AG10803 (cell line): ENCODE results near the gene CBL.

Experiments
- DNase-seq: peaks from one replicate; pipeline ENCODE4 v3.0.0; 2010; ENCODE audit warnings: low read depth
- H3K4me3 ChIP-seq: 2 replicates; pipeline ENCODE4 v1.5.1; 2011; ENCODE audit warnings: mild to moderate bottlenecking, low read length, control low read depth
- TF ChIP-seq, protein P1 (sequence below): conservative IDR thresholded peaks from 2 replicates; pipeline ENCODE4 v1.5.1; 2011; ENCODE audit warnings: mild to moderate bottlenecking, low read length, control low read depth, inconsistent platforms

Gene CBL

DNA sequence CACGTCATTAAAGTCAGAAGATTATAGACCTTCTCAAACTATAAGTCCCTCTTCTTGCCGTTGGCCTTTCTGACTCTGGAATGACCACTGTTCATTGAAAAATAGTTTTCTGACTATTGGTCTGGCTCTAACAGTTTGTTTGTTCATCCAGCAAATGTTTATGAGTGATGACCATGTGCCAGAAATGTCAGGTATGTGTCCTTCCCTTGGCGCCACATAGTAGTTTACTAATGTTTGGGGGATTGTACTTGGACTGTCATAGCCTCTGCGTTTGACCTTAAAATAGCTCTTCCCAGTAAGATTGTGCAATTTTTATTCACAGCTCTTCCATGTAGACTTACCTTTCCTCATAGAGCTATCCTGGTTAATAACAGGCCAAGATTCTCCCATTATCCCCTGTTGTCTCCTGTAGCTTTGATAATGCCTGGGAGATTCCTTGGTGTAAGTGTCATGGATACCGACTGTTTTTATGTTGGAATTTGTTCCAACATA is 97.1 kb downstream of the CBL start:
- no peak overlapping the region for H3K4me3 ChIP-seq
- TF ChIP-seq, protein P1, sequence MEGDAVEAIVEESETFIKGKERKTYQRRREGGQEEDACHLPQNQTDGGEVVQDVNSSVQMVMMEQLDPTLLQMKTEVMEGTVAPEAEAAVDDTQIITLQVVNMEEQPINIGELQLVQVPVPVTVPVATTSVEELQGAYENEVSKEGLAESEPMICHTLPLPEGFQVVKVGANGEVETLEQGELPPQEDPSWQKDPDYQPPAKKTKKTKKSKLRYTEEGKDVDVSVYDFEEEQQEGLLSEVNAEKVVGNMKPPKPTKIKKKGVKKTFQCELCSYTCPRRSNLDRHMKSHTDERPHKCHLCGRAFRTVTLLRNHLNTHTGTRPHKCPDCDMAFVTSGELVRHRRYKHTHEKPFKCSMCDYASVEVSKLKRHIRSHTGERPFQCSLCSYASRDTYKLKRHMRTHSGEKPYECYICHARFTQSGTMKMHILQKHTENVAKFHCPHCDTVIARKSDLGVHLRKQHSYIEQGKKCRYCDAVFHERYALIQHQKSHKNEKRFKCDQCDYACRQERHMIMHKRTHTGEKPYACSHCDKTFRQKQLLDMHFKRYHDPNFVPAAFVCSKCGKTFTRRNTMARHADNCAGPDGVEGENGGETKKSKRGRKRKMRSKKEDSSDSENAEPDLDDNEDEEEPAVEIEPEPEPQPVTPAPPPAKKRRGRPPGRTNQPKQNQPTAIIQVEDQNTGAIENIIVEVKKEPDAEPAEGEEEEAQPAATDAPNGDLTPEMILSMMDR = no peak
- DNase-seq = no peak

GRCh38 chr11:119305556-119306372 is 99.6 kb downstream of the CBL start:
- no peak for DNase-seq
- H3K4me3 ChIP-seq = no peak overlapping the region
- TF ChIP-seq, protein P1 = no peak

DNA sequence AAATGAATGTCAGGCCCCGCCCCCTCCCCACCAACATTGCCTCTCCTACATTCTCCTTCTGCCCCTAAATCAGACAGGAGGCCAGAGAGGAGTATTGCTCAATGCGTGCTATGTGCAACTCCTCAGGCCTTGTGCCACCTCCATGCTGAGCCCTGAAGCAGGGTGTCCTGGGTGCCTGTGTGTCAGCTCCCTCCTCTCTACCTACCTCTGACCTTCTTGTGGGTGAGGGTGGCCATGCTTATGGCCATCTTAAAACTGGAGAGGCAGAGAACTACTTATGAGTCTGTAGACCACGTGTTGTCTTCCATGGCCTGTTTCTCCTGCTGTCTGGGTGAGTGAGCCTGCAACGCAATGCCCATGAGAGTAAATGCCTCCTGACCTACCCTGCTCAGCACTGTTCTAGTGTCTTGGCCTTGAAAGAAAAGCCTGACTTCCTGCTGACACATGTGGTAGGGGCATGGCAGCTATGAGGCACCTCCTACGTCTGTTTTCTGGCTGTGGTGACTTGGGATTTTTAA is 100.3 kb downstream of the CBL start:
- peak; percentile 76 for DNase-seq
- no peak overlapping the region for H3K4me3 ChIP-seq
- TF ChIP-seq, protein P1 = no peak

- TF ChIP-seq, protein P1 = no peak
- DNase-seq = no peak
- H3K4me3 ChIP-seq = no peak overlapping the region
Measured at GRCh38 chr11:119307219-119307618, 101.1 kb downstream of the CBL start.

- DNase-seq = no peak
- H3K4me3 ChIP-seq = no peak overlapping the region
- TF ChIP-seq, protein P1 = no peak
Measured at GRCh38 chr11:119307974-119308373, 101.8 kb downstream of the CBL start.

- no peak overlapping the region for H3K4me3 ChIP-seq
- no peak for DNase-seq
- TF ChIP-seq, protein P1 = no peak
Measured at GRCh38 chr11:119309411-119309810, 103.3 kb downstream of the CBL start.
